Activated T-helper 9 cell treated with anti-CD3 and anti-CD28 coated beads, Interleukin-2, amount 50 U/mL, for 16 hours (primary cell): ENCODE results near the gene TRMT61A.

Experiments
- DNase-seq: peaks from one replicate; pipeline ENCODE4 v3.0.0-alpha.2; 2020; ENCODE audit warnings: low read depth

Gene TRMT61A

DNA sequence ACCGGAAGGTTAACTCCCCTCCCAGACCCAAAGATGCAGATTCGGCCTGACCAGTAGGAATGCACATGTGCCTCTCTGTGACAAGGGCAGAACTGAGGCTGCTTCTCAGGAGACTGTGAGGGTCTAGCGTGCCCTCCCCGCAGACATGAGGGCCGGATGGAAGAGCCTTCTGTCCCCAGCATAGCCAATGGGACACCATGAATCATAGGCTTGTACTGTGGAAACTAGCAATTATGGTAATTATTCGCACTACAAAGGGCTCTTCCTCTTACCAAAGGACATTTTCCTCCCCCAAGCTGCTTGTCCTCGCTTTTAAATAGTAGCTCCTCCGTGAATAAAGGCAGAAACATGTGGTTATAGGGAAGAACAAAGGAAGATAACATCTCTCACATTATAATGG, 40.0 kb downstream of the TRMT61A start:
- DNase-seq = no peak

DNA sequence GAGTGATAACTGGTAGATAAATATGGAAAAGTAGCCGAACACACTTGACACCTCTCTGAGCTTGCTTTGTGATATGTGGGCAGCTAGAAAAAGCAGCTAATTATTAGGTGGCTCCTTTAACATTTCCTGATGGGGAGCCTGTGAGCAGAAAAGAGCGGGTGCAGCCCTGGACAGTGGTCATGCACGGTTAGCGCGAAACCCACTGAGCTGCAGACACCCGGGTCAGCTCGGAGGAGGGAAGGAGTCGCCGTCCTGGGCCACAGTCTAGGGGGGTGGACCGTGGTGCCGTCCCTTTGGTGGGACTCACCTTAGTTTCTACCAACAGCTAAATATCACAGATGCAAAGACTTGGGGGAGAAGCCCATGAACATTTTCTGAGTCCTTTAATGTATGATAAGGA, 40.4 kb downstream of the TRMT61A start:
- DNase-seq = no peak

DNA sequence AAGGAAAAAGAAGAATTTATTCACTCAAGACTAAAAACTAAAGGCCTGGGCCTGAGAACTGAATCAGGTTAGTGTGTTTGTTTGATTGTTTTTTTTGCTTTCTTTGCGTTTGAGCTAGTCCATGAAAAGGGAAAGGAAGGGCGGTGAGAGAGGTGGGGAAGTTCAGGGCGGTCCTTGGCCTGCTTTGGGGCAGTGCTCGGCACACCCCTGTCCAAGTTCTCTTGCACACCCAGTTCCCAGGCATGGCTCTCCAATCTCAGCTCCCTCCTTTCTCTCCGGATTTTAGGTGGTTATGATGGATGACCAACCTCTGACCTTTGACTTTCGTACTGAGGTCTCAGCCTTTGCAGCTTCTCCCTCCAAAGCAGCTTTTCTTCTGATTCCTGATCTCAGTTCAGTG, 45.1 kb downstream of the TRMT61A start:
- DNase-seq = no peak

GRCh38 chr14:103574707-103575285, 45.8 kb downstream of the TRMT61A start:
- no peak for DNase-seq

DNA sequence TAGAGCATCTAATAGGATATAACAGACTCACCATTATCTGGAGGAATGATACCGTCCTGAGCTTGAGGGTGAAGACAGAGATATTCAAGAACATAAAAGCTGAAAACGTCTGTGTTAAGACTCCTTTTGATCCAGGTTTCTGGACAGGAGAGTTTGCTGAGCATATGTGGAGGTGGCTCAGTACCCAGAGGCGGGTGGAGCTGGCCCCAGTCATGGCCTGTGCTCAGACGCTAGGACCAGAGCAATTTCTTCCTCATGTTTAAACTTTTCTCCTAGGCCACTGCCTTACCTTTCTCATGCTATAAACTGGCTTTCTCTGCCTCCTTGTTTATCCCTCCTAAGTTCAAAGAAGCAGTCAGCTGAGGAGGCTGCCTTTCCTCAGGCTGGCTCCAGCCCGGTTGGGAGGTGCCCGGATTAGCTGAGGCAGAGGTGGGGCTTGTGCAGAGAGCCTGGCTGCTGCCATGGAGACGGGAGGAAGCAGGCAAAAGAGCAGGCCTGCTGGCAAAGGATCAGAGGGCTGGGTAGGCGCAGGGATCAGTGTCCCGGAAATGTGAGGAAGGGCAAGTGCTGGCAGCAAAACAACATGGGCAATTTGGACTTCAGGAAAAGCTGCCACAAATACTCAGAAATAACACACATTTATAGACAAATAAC, 47.5 kb downstream of the TRMT61A start:
- DNase-seq = no peak

- no peak for DNase-seq
Observed at GRCh38 chr14:103578401-103579075, 49.5 kb downstream of the TRMT61A start.

- DNase-seq = no peak
Observed at GRCh38 chr14:103581206-103581605, 52.2 kb downstream of the TRMT61A start.

DNA sequence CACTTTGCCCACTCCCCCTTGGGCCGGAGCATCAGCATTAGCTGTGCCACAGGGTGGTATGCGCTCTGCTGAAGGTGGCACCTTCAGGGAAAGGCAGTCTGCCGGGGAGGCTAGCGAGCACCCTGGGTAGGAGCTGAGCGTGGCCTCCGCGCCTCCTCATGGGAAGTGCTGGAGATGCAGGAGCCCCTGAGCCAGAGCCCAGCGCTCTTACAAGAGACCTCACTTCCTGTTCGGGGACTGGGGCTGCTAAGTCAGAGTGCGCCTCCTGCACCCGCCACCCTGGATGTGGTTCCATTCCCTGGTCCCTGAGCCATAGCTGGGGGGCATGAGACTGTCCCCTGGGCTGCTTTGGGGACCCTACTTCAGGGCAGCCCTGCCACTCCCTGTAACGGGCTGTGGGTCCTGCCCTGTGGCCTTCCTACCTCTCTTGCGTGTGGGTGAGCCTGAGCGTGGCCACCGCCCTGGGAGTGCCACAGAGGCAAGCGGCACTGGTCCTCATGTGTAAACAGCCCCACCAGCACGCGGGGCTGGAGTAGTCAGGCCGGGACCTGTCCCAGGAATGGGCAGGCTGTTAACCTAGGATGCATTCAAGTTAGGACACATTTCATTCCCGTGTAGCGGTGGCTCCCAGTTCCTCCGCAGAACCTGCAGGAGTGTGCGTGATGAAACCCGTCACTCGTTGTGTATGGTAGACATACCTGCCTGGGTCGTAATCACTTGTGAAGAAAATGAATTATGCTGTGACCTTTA, 53.1 kb downstream of the TRMT61A start:
- no peak for DNase-seq

DNA sequence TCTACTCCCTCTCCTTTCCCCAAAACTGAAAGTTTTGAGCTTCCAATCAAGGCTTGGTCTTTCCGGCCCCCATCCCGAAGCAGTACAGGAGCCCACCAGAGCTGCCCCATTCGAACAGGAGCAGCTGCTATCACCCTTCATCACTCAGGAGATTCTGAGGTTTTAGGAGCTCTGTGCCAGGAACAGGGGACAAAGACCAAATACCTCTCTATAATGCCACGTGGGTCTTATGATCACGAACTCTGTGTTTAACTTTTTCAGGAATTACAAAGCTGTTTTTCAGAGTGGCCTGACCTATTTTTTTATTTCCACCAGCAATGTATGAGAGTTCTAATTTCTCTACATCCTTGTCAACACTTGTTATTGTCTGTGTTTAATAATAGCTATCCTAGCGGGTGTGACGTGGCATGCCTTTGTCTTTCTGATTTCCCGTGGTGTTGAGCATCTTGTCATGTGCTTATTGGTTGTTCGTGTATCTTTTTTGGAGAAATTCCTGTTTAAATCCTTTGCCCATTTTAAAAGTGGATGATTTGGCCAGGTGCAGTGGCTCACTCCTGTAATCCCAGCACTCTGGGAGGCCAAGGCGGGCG, 55.4 kb downstream of the TRMT61A start:
- no peak for DNase-seq
